ENCODE measurements around the gene STK11IP. TPM values are rescaled to one million over a fixed set of nuclear protein-coding genes. Genes with fewer than 3 reads are reported as not detected.

The STK11IP gene
- total and polyA plus RNA-seq, 2 of the 13 experiments (the other 11 are each of a cell fraction or from before 2014, with no cell fraction given) = 12.8 to 24.0 TPM

GRCh38 chr2:219578811-219579613, 18.6 kb upstream of the STK11IP start (continued):
- TF ChIP-seq TARDBP (CRISPR knock-in tag; IDR thresholded peaks at IDR 0.05) = no peak
- TF ChIP-seq GABPA (IDR thresholded peaks at IDR 0.05; ENCODE audit: low read depth, low read length) = no peak
- TF ChIP-seq GABPA (CRISPR knock-in tag; IDR thresholded peaks at IDR 0.05; ENCODE audit: low read depth) = 0 out of 2 replicates have a peak, but pooled peaks have one; percentile 17
- no peak for TF ChIP-seq PAWR (CRISPR knock-in tag; IDR thresholded peaks at IDR 0.05; ENCODE audit: borderline replicate concordance)
- TF ChIP-seq GATA4 (IDR thresholded peaks at IDR 0.05; ENCODE audit: borderline replicate concordance, low read depth) = no peak
- TF ChIP-seq NR2F6 (IDR thresholded peaks at IDR 0.05) = no peak
- no peak for TF ChIP-seq NR2F6 (CRISPR knock-in tag; IDR thresholded peaks at IDR 0.05)
- TF ChIP-seq LCORL (IDR thresholded peaks at IDR 0.05) = no peak
- TF ChIP-seq LCORL (CRISPR knock-in tag; IDR thresholded peaks at IDR 0.05) = 0 out of 2 replicates have a peak, but pooled peaks have one; percentile 1
- TF ChIP-seq ARNT (IDR thresholded peaks at IDR 0.05) = no peak
- TF ChIP-seq CBX2 (IDR thresholded peaks at IDR 0.05; ENCODE audit: low read depth, low read length) = no peak
- no peak for TF ChIP-seq CBX2 (CRISPR knock-in tag; IDR thresholded peaks at IDR 0.05; ENCODE audit: low read depth)
- no peak for TF ChIP-seq SMAD1 (CRISPR knock-in tag; IDR thresholded peaks at IDR 0.05; ENCODE audit: borderline replicate concordance, low read depth)
- no peak for TF ChIP-seq ZBTB1 (CRISPR knock-in tag; IDR thresholded peaks at IDR 0.05; ENCODE audit: borderline replicate concordance)
- no peak for TF ChIP-seq MEIS1 (CRISPR knock-in tag; IDR thresholded peaks at IDR 0.05; ENCODE audit: borderline replicate concordance)
- TF ChIP-seq ZNF567 (CRISPR knock-in tag; IDR thresholded peaks at IDR 0.05; ENCODE audit: borderline replicate concordance) = 0 out of 2 replicates have a peak, but pooled peaks have one; percentile 11
- TF ChIP-seq ZNF619 (CRISPR knock-in tag; IDR thresholded peaks at IDR 0.05) = no peak
- TF ChIP-seq PTBP1 (IDR thresholded peaks at IDR 0.05; ENCODE audit: low read depth, low read length, poor library complexity, severe bottlenecking) = no peak
- TF ChIP-seq BCL6 (CRISPR knock-in tag; IDR thresholded peaks at IDR 0.05) = 0 out of 2 replicates have a peak, but pooled peaks have one; percentile 20
- peak; percentile 85 for TF ChIP-seq CEBPG (CRISPR knock-in tag; IDR thresholded peaks at IDR 0.05)
- no peak for TF ChIP-seq PRDM4 (CRISPR knock-in tag; IDR thresholded peaks at IDR 0.05; ENCODE audit: borderline replicate concordance)
- TF ChIP-seq ZNF414 (CRISPR knock-in tag; IDR thresholded peaks at IDR 0.05) = 0 out of 2 replicates have a peak, but pooled peaks have one; percentile 54

All from HepG2 (cell line).